Erythroblast (primary cell): Measurements from ENCODE around the gene KRTAP9-2.

Experiments
- GATA1 ChIP-seq: IDR thresholded peaks from 2 replicates; pipeline ENCODE4 v1.6.1; 2011; ENCODE audit warnings: low read depth, mild to moderate bottlenecking, control low read depth, low read length, moderate library complexity
- POLR2A ChIP-seq: IDR thresholded peaks from 2 replicates; pipeline ENCODE4 v1.6.1; 2011; ENCODE audit warnings: mild to moderate bottlenecking, low read length

DNA sequence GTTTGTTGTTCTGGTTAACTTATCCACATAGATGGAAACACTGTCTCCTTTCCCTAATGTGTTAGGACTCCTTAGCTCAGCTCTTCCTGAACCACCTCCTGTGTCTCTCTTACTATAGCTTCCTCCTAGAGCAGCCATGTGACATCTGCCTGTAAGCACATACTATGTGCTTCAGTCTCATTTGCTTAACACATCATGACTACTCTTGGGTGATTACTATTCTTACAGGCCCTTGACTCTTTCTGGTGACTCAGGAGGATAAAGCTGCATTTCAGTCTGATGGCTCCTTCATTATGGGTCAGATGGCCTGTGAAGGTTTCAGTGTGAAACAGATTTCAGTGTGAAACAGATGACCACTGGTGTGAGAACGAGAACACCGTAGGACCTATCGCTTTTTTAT lies 48.1 kb upstream of the KRTAP9-2 start:
- no peak for TF ChIP-seq POLR2A
- TF ChIP-seq GATA1 = no peak
